ENCODE measurements around the gene ZGPAT.
"Not testable (repeated sequence)": the region's sequence is repeated elsewhere in the genome, so short reads cannot be mapped to it uniquely, and the experiment has no call there.

Gene ZGPAT

GRCh38 chr20:63707558-63708300 lies at the start of gene ZGPAT, which contains the start of gene ARFRP1:
TSS of gene ZGPAT (plus strand) at chr20:63708039. CDS start at chr20:63708581, 542 bp downstream.
TSS of gene ARFRP1 (minus strand) at chr20:63707976. CDS start at chr20:63707091, 885 bp downstream.
- Histone ChIP-seq H3K27ac (ENCODE audit: low read length) (no peak within 1 kb of the TSS), H3K9ac (ENCODE audit: low read depth, low read length) (peak within 1 kb of the TSS; percentile 76; the same call in 1 of the 2 replicates), H3K4me3 (ENCODE audit: low read length) (peak within 1 kb of the TSS; percentile 84), H3K27me3 (ENCODE audit: insufficient read depth, low read length) (no peaks in the 10 kb centered on the region), H3K4me1 (ENCODE audit: insufficient read depth, low read length) (peaks cover 4% of the 10 kb centered on the region; the same call in 1 of the 2 replicates), H3K36me3 (ENCODE audit: insufficient read depth, low read depth, low read length) (peaks cover 59% of the 10 kb centered on the region), H3K9me3 (ENCODE audit: insufficient read depth, low read depth, low read length) (no peaks in the 10 kb centered on the region)

- Histone ChIP-seq H3K4me3 (ENCODE audit: low read length) (peak overlapping the region; percentile 95), H3K9me3 (ENCODE audit: insufficient read depth, low read depth, low read length) (no peaks in the 10 kb centered on the region), H3K36me3 (ENCODE audit: insufficient read depth, low read depth, low read length) (peaks cover 35% of the 10 kb centered on the region), H3K4me1 (ENCODE audit: insufficient read depth, low read length) (peaks cover 11% of the 10 kb centered on the region), H3K9ac (ENCODE audit: low read depth, low read length) (peak overlapping the region; percentile 84; the same call in 1 of the 2 replicates), H3K27ac (ENCODE audit: low read length) (no peak overlapping the region), H3K27me3 (ENCODE audit: insufficient read depth, low read length) (no peaks in the 10 kb centered on the region)
These were observed 49.1 kb upstream of the ZGPAT start for GRCh38 chr20:63658749-63659187.

GRCh38 chr20:63659370-63659769 lies 48.5 kb upstream of the ZGPAT start:
- Histone ChIP-seq H3K36me3 (ENCODE audit: insufficient read depth, low read depth, low read length) (peaks cover 38% of the 10 kb centered on the region), H3K4me3 (ENCODE audit: low read length) (peak overlapping the region; percentile 95), H3K9me3 (ENCODE audit: insufficient read depth, low read depth, low read length) (no peaks in the 10 kb centered on the region), H3K27me3 (ENCODE audit: insufficient read depth, low read length) (no peaks in the 10 kb centered on the region), H3K27ac (ENCODE audit: low read length) (no peak overlapping the region), H3K9ac (ENCODE audit: low read depth, low read length) (peak overlapping the region; percentile 84; the same call in 1 of the 2 replicates), H3K4me1 (ENCODE audit: insufficient read depth, low read length) (peaks cover 7% of the 10 kb centered on the region)

- H3K4me3 ChIP-seq (ENCODE audit: low read length); H3K9ac ChIP-seq (ENCODE audit: low read depth, low read length); H3K9me3 ChIP-seq (ENCODE audit: insufficient read depth, low read depth, low read length); H3K27me3 ChIP-seq (ENCODE audit: insufficient read depth, low read length); H3K27ac ChIP-seq (ENCODE audit: low read length); H3K4me1 ChIP-seq (ENCODE audit: insufficient read depth, low read length): not testable (repeated sequence)
- H3K36me3 ChIP-seq (ENCODE audit: insufficient read depth, low read depth, low read length) = peaks cover 38% of the 10 kb centered on the region
These were observed 47.7 kb upstream of the ZGPAT start for GRCh38 chr20:63660174-63660573.

- H3K4me1 ChIP-seq (ENCODE audit: insufficient read depth, low read length) = peaks cover 3% of the 10 kb centered on the region; the same call in 1 of the 2 replicates
- peaks cover 38% of the 10 kb centered on the region for H3K36me3 ChIP-seq (ENCODE audit: insufficient read depth, low read depth, low read length)
- H3K9ac ChIP-seq (ENCODE audit: low read depth, low read length) = no peak overlapping the region
- H3K4me3 ChIP-seq (ENCODE audit: low read length) = no peak overlapping the region
- no peak overlapping the region for H3K27ac ChIP-seq (ENCODE audit: low read length)
- no peaks in the 10 kb centered on the region for H3K9me3 ChIP-seq (ENCODE audit: insufficient read depth, low read depth, low read length)
- no peaks in the 10 kb centered on the region for H3K27me3 ChIP-seq (ENCODE audit: insufficient read depth, low read length)
These were observed 47.2 kb upstream of the ZGPAT start for GRCh38 chr20:63660622-63661021.

- H3K36me3 ChIP-seq (ENCODE audit: insufficient read depth, low read depth, low read length) = peaks cover 41% of the 10 kb centered on the region
These were observed 46.7 kb upstream of the ZGPAT start for GRCh38 chr20:63661108-63661507.

GRCh38 chr20:63661959-63662812 lies 45.7 kb upstream of the ZGPAT start:
- Histone ChIP-seq H3K4me1 (ENCODE audit: insufficient read depth, low read length) (peaks cover 3% of the 10 kb centered on the region; the same call in 1 of the 2 replicates), H3K4me3 (ENCODE audit: low read length) (no peak overlapping the region), H3K9ac (ENCODE audit: low read depth, low read length) (no peak overlapping the region), H3K27ac (ENCODE audit: low read length) (no peak overlapping the region), H3K9me3 (ENCODE audit: insufficient read depth, low read depth, low read length) (no peaks in the 10 kb centered on the region), H3K27me3 (ENCODE audit: insufficient read depth, low read length) (no peaks in the 10 kb centered on the region), H3K36me3 (ENCODE audit: insufficient read depth, low read depth, low read length) (peaks cover 49% of the 10 kb centered on the region)

More at GRCh38 chr20:63661108-63661507, 46.7 kb upstream of the ZGPAT start:
- H3K4me3 ChIP-seq (ENCODE audit: low read length) = no peak overlapping the region
- H3K9me3 ChIP-seq (ENCODE audit: insufficient read depth, low read depth, low read length) = no peaks in the 10 kb centered on the region
- no peak overlapping the region for H3K9ac ChIP-seq (ENCODE audit: low read depth, low read length)
- H3K27me3 ChIP-seq (ENCODE audit: insufficient read depth, low read length) = no peaks in the 10 kb centered on the region
- peaks cover 3% of the 10 kb centered on the region; the same call in 1 of the 2 replicates for H3K4me1 ChIP-seq (ENCODE audit: insufficient read depth, low read length)
- no peak overlapping the region for H3K27ac ChIP-seq (ENCODE audit: low read length)

- no peak overlapping the region for H3K9ac ChIP-seq (ENCODE audit: low read depth, low read length)
- H3K4me3 ChIP-seq (ENCODE audit: low read length) = no peak overlapping the region
- peaks cover 54% of the 10 kb centered on the region for H3K36me3 ChIP-seq (ENCODE audit: insufficient read depth, low read depth, low read length)
- H3K9me3 ChIP-seq (ENCODE audit: insufficient read depth, low read depth, low read length) = no peaks in the 10 kb centered on the region
- H3K27ac ChIP-seq (ENCODE audit: low read length) = no peak overlapping the region
- no peaks in the 10 kb centered on the region for H3K4me1 ChIP-seq (ENCODE audit: insufficient read depth, low read length)
- no peaks in the 10 kb centered on the region for H3K27me3 ChIP-seq (ENCODE audit: insufficient read depth, low read length)
These were observed 45.0 kb upstream of the ZGPAT start for GRCh38 chr20:63662813-63663189.

- H3K4me3 ChIP-seq (ENCODE audit: low read length) = no peak overlapping the region
- H3K4me1 ChIP-seq (ENCODE audit: insufficient read depth, low read length) = no peaks in the 10 kb centered on the region
- H3K9me3 ChIP-seq (ENCODE audit: insufficient read depth, low read depth, low read length) = no peaks in the 10 kb centered on the region
- peaks cover 61% of the 10 kb centered on the region for H3K36me3 ChIP-seq (ENCODE audit: insufficient read depth, low read depth, low read length)
- no peak overlapping the region; the same call in 1 of the 2 replicates for H3K9ac ChIP-seq (ENCODE audit: low read depth, low read length)
- no peaks in the 10 kb centered on the region for H3K27me3 ChIP-seq (ENCODE audit: insufficient read depth, low read length)
- no peak overlapping the region for H3K27ac ChIP-seq (ENCODE audit: low read length)
These were observed 44.3 kb upstream of the ZGPAT start for GRCh38 chr20:63663332-63664066.

- Histone ChIP-seq H3K36me3 (ENCODE audit: insufficient read depth, low read depth, low read length) (peaks cover 69% of the 10 kb centered on the region), H3K27me3 (ENCODE audit: insufficient read depth, low read length) (no peaks in the 10 kb centered on the region), H3K9ac (ENCODE audit: low read depth, low read length) (no peak overlapping the region), H3K4me1 (ENCODE audit: insufficient read depth, low read length) (no peaks in the 10 kb centered on the region), H3K9me3 (ENCODE audit: insufficient read depth, low read depth, low read length) (no peaks in the 10 kb centered on the region), H3K27ac (ENCODE audit: low read length) (no peak overlapping the region), H3K4me3 (ENCODE audit: low read length) (no peak overlapping the region)
These were observed 43.5 kb upstream of the ZGPAT start for GRCh38 chr20:63664143-63664851.
